HG03159 (cell line): ENCODE data around the gene CD53.

Experiments
- ATAC-seq: cut with Tn5 transposase; IDR thresholded peaks from one replicate; pipeline ENCODE4 v1.9.1; 2021; ENCODE audit warnings: mild to moderate bottlenecking, moderate library complexity; ENCODE audit not compliant: unreplicated experiment

CD53 gene

GRCh38 chr1:110875216-110875731 lies 2.3 kb downstream of the CD53 start:
- peak; percentile 42 for ATAC-seq

DNA sequence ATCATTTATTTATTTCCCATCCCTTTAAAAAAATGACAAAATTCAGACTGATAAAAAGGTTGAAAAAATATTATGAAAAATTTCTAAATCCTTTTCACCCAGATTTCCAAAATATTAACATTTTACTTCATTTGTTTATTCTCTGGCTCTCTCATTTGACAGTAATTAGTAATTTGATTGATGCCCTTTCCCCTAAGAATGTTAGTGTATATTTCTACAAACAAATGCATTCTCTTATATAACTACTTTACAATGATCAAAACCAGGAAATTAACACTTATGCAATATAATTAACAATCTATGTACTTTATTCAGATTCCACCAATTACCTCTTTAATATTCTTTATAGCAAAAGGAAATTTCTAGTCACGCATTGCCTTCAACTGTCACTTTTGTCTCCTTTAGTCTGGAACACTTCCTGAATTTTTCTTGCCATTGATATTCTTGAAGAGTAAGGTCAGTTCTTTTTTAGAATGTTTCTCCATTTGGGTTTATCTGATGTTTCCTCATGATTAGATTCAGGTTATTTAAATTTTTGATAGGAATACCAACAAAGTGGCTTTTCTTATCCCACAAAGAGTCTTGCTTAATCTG lies 3.9 kb downstream of the CD53 start:
- no peak for ATAC-seq

- ATAC-seq: no peak
Measured at GRCh38 chr1:110877364-110877763, 4.4 kb downstream of the CD53 start.

DNA sequence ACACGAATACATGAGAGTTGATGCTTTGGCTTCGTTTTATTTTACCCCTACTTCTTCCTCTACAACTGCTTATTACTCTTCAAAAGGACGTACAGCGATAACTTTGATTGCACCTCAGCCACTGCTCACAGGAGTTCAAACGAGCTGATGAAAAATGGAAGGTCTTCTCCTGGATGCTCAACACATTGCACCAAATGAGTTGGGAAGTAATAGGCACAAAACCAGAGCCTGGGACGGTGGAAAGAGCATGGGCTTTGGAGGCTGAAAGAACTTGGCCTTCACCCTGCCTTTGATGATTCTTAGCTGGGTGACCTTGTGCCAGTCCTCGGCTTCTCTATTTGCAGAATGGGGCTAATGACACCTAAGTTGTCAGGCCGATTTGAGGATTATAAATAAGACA lies 4.8 kb downstream of the CD53 start:
- no peak for ATAC-seq

DNA sequence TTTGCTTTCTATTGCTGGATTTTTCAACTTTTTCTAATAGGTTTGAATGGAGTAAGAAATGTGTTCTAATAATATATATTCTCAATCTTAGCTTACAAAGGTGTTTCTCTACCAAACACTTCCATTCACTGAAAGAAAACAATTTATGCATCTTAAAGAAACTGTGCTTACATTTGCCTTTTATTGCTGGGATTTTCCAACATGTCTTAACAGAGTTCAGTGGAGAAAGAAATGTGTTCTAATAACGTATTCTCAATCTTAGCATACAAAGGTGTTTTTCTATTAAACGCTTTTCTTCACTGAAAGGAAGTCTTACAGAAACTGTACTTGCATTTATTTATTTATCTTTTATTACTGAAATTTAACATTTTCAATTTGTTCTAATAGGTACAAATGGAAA lies 5.6 kb downstream of the CD53 start:
- no peak for ATAC-seq

DNA sequence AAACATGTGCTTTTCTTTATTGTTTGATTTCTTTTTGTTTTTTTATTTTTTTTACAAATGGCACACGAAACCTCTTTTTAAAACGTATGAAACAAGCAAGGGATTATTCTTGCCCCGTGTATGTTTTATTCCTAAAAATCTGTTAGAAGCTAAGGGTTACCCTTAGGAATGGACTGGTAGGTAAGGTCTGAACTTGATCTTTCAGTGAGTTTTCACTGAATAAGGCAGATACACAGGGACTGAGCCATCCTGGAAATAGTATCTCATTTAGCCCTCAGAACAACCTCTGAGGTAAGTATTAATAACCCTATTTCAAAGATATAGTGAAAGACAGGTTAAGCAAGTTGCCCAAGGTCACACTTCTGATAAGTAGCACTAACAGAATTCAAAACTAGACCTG lies 6.0 kb downstream of the CD53 start:
- no peak for ATAC-seq

GRCh38 chr1:110879758-110880606 lies 7.0 kb downstream of the CD53 start:
- ATAC-seq: peak; percentile 58

DNA sequence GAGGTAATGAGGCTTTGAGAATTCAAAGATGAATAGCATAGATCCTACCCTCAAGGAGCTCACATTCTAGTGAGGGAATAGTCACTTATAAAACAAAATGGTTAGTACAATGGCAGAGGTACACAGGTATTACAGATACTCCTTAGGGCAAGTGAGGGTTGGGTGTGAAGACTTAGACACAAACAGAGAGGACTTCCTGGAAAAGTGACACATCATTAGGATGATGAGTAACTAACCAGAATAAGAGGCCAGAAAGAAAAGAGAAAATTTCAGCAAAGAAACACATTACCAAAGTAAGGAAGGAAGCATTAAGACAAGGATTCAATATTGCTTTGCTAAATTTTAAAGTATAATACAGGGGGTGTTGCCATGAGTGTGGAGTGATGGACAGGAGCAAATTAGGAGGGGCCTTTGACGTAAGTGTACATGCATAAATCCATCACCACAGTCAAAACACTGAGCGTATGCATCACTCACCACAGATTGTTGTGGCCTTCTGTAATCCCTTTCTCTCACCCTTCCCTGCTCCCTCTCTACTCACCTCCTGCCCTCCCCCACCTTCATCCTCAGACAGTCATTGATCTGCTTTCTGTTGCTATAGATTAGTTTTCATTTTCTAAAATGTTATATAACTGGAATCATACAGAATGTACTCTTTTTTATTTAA lies 7.9 kb downstream of the CD53 start:
- no peak for ATAC-seq

DNA sequence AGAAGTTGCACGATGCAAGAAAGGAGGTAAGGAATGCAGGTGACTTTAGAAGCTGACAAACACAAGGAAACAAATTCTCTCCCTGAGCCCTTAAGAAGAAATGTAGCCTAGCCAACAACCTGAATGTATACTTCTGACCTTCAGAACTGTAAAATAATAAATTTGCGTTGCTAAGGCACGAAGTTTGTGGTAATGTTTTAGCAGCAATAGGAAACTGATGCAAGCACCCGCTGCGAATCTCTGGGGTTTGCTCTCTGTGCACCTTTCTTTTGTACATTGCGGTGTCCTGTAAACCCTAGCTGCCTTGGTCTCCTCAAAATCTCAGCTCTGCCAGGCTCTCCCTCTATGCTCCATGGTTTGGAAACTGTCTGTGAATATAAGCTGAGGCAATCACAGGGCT lies 15.1 kb downstream of the CD53 start:
- no peak for ATAC-seq

DNA sequence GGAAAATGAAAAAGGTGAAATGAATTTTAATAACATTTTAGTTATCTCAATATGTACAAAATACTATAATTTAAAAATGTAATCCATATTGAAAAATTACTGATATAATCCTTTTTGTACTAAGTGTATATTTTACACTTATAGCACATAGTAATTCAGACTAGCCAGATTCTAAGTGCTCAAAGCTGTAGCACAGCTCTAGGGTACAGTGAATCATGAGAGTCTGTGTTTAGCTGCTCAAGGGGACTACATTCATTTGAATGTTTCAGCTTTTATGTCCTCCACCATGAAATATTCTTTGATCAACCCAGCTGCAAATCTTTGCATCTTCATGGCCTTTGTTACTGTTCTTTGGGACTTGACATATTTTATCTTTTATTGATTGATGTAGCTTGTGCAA lies 15.7 kb downstream of the CD53 start:
- ATAC-seq: no peak

GRCh38 chr1:110890474-110891196 lies 17.7 kb downstream of the CD53 start:
- ATAC-seq: no peak

- no peak for ATAC-seq
Measured at GRCh38 chr1:110893908-110894490, 21.1 kb downstream of the CD53 start.

- ATAC-seq: no peak
Measured at GRCh38 chr1:110896090-110896489, 23.1 kb downstream of the CD53 start.

GRCh38 chr1:110897681-110898080 lies 24.7 kb downstream of the CD53 start:
- ATAC-seq: no peak

DNA sequence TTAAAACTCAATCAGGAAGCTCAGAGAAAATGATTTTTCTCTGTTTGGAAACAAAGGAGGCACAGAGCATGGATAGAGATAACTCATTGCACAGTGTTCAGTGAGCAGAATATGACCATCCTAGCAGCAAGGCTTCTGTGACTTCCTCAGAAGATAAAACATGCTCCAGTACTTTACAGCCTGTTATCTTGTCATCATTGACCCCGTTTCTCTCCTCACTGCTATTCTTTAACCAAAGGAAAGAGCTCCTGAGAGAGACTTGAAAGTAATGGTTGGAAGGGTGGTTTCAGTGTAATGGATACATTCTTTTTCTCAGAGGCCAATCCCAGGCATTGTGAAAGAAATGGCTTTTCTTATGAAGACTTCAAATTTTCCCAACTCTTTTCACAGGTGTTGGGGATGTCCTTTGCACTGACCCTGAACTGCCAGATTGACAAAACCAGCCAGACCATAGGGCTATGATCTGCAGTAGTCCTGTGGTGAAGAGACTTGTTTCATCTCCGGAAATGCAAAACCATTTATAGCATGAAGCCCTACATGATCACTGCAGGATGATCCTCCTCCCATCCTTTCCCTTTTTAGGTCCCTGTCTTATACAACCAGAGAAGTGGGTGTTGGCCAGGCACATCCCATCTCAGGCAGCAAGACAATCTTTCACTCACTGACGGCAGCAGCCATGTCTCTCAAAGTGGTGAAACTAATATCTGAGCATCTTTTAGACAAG lies 25.9 kb downstream of the CD53 start:
- ATAC-seq: no peak

DNA sequence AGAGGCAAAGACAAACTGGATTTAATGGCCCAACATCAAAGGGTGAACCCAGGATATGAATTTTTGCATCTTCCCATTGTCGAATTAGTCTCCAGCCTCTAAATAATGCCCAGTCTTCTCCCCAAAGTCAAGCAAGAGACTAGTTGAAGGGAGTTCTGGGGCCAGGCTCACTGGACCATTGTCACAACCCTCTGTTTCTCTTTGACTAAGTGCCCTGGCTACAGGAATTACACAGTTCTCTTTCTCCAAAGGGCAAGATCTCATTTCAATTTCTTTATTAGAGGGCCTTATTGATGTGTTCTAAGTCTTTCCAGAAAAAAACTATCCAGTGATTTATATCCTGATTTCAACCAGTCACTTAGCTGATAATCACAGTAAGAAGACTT lies 26.5 kb downstream of the CD53 start:
- no peak for ATAC-seq

GRCh38 chr1:110902820-110903463 lies 30.0 kb downstream of the CD53 start:
- no peak for ATAC-seq

- ATAC-seq: no peak
Measured at GRCh38 chr1:110903853-110904500, 31.0 kb downstream of the CD53 start.

DNA sequence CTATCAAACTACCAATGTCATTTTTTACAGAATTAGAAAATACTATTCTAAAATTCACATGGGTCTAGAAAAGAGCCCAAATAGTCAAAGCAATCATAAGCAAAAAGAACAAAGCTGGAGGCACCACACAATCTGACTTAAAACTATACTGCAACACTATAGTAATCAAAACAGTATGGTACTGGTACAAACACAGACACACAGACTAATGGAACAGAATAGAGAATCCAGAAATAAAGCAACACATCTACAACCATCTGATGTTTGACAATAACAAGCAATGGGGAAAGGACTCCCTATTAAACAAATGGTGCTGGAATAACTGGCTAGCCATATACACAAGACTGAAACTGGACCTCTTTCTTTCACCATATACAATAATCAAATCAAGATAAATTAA lies 39.8 kb downstream of the CD53 start:
- ATAC-seq: no peak
